ENCODE data around the gene LRRC4C. TPM values are rescaled to one million over a fixed set of nuclear protein-coding genes. Genes with fewer than 3 reads are reported as not detected.

LRRC4C gene
- total RNA-seq, 1 experiment from 2014 or later: 0.15 TPM

DNA sequence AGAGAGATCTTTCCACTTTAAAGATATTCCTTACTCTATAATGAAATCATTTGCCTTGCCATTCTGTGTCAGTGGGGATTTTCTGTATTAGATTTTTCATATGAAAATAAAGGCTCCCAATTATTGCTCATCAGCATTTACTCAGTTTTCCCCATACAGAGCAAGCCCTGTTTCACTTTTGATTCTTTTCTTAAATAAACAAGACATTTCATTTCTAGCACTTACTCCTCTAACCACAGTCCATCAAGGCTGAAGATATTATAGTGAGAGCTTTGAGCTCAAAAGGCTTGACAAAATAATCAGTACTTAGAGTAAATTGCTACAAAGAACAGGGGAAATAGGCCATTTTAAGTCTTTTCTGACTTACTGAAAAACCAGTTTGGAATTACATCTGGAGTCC, 385.1 kb downstream of the LRRC4C start:
- Histone ChIP-seq H3K27me3 (ENCODE audit: control insufficient read depth, insufficient read depth, low read length) (no peaks in the 10 kb centered on the region), H3K4me3 (ENCODE audit: low read depth in 2 of 2, low read length in 2 of 2) (no peak overlapping the region), H3K27ac (ENCODE audit: low read length) (no peak overlapping the region), H3K9me3 (ENCODE audit: control insufficient read depth, insufficient read depth, low read depth, low read length) (no peaks in the 10 kb centered on the region), H3K36me3 (ENCODE audit: control insufficient read depth, insufficient read depth, low read length) (no peaks in the 10 kb centered on the region), H3K4me1 (ENCODE audit: control insufficient read depth, insufficient read depth, low read length) (no peaks in the 10 kb centered on the region)
- POLR2A ChIA-PET: no interaction called here
- TF ChIP-seq POLR2AphosphoS5 (IDR thresholded peaks at IDR 0.05; ENCODE audit: low read depth, low read length): no peak
- no peak for TF ChIP-seq TCF7L2 (IDR thresholded peaks at IDR 0.05; ENCODE audit: low read depth, low read length)
- no peak for TF ChIP-seq SIN3A (IDR thresholded peaks at IDR 0.05; ENCODE audit: borderline replicate concordance, insufficient read depth, low read depth, low read length)
- TF ChIP-seq, protein P1, sequence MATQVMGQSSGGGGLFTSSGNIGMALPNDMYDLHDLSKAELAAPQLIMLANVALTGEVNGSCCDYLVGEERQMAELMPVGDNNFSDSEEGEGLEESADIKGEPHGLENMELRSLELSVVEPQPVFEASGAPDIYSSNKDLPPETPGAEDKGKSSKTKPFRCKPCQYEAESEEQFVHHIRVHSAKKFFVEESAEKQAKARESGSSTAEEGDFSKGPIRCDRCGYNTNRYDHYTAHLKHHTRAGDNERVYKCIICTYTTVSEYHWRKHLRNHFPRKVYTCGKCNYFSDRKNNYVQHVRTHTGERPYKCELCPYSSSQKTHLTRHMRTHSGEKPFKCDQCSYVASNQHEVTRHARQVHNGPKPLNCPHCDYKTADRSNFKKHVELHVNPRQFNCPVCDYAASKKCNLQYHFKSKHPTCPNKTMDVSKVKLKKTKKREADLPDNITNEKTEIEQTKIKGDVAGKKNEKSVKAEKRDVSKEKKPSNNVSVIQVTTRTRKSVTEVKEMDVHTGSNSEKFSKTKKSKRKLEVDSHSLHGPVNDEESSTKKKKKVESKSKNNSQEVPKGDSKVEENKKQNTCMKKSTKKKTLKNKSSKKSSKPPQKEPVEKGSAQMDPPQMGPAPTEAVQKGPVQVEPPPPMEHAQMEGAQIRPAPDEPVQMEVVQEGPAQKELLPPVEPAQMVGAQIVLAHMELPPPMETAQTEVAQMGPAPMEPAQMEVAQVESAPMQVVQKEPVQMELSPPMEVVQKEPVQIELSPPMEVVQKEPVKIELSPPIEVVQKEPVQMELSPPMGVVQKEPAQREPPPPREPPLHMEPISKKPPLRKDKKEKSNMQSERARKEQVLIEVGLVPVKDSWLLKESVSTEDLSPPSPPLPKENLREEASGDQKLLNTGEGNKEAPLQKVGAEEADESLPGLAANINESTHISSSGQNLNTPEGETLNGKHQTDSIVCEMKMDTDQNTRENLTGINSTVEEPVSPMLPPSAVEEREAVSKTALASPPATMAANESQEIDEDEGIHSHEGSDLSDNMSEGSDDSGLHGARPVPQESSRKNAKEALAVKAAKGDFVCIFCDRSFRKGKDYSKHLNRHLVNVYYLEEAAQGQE (IDR thresholded peaks at IDR 0.05; ENCODE audit: insufficient read depth in 1 of 2, low read depth in 2 of 2, low read length in 1 of 2): no peak
- TF ChIP-seq CTCF (IDR thresholded peaks at IDR 0.05): no peak
- BruUV-seq (replicated peaks): no TSS peak
- no peak for DNase-seq (ENCODE audit: low read depth, low spot score)
- in situ Hi-C loops (cut with HindIII; ENCODE audit: low pct_unique_long_range_greater_than_20kb, low sequenced_read_pairs): no loop called here
- CTCF ChIA-PET: no interaction called here
- intact Hi-C loops (cut with micrococcal nuclease; ENCODE audit: unreplicated experiment): no loop called here
- ATAC-seq: no peak

GRCh38 chr11:41065432-41065831, 394.0 kb downstream of the LRRC4C start:
- H3K9me3 ChIP-seq (ENCODE audit: control insufficient read depth, insufficient read depth, low read depth, low read length): no peaks in the 10 kb centered on the region
- no peak overlapping the region for H3K4me3 ChIP-seq (ENCODE audit: low read depth in 2 of 2, low read length in 2 of 2)
- no peak for TF ChIP-seq TCF7L2 (IDR thresholded peaks at IDR 0.05; ENCODE audit: low read depth, low read length)
- no peak for TF ChIP-seq CTCF (IDR thresholded peaks at IDR 0.05)
- no peak for TF ChIP-seq POLR2AphosphoS5 (IDR thresholded peaks at IDR 0.05; ENCODE audit: low read depth, low read length)
- TF ChIP-seq, protein P1 (IDR thresholded peaks at IDR 0.05; ENCODE audit: insufficient read depth in 1 of 2, low read depth in 2 of 2, low read length in 1 of 2): no peak
- no peak for TF ChIP-seq SIN3A (IDR thresholded peaks at IDR 0.05; ENCODE audit: borderline replicate concordance, insufficient read depth, low read depth, low read length)
- ATAC-seq (no peak), DNase-seq (ENCODE audit: low read depth, low spot score) (no peak)
- ChIA-PET POLR2A (no interaction called here), CTCF (no interaction called here)
- H3K27ac ChIP-seq (ENCODE audit: low read length): no peak overlapping the region
- in situ Hi-C loops (cut with HindIII; ENCODE audit: low pct_unique_long_range_greater_than_20kb, low sequenced_read_pairs) (no loop called here), intact Hi-C loops (cut with micrococcal nuclease; ENCODE audit: unreplicated experiment) (no loop called here)
- no TSS peak for BruUV-seq (replicated peaks)
- no peaks in the 10 kb centered on the region for H3K4me1 ChIP-seq (ENCODE audit: control insufficient read depth, insufficient read depth, low read length)
- H3K27me3 ChIP-seq (ENCODE audit: control insufficient read depth, insufficient read depth, low read length): no peaks in the 10 kb centered on the region
- H3K36me3 ChIP-seq (ENCODE audit: control insufficient read depth, insufficient read depth, low read length): no peaks in the 10 kb centered on the region

Measured in Panc1 (cell line).